Fibroblast of skin of abdomen (primary cell): ENCODE results near the gene NUBP1.
A peak's percentile ranks its signal among the peaks of the same experiment; 100 is the strongest.
"Not testable (repeated sequence)": the region's sequence is repeated elsewhere in the genome, so short reads cannot be mapped to it uniquely, and the experiment has no call there.

Source experiments
- DNase-seq: peaks from one replicate; pipeline ENCODE4 v3.0.0-alpha.2; 2013

Gene NUBP1

GRCh38 chr16:10751291-10751697 lies 7.7 kb downstream of the NUBP1 start:
- no peak for DNase-seq

- no peak for DNase-seq
Measured at GRCh38 chr16:10752843-10753523, 9.3 kb downstream of the NUBP1 start.

GRCh38 chr16:10753670-10754069 lies 10.0 kb downstream of the NUBP1 start:
- DNase-seq: no peak

- peak; percentile 58 for DNase-seq
Measured at GRCh38 chr16:10754941-10755340, 11.3 kb downstream of the NUBP1 start.

GRCh38 chr16:10756574-10756973 lies 12.9 kb downstream of the NUBP1 start:
- peak; percentile 18 for DNase-seq

GRCh38 chr16:10760858-10761257 lies 17.2 kb downstream of the NUBP1 start:
- DNase-seq: no peak

GRCh38 chr16:10761373-10761772 lies 17.7 kb downstream of the NUBP1 start:
- no peak for DNase-seq

GRCh38 chr16:10762336-10763016 lies 18.8 kb downstream of the NUBP1 start:
- DNase-seq: no peak

- no peak for DNase-seq
Measured at GRCh38 chr16:10763456-10763855, 19.8 kb downstream of the NUBP1 start.

- no peak for DNase-seq
Measured at GRCh38 chr16:10765772-10766171, 22.1 kb downstream of the NUBP1 start.

GRCh38 chr16:10767127-10767526 lies 23.5 kb downstream of the NUBP1 start:
- no peak for DNase-seq

GRCh38 chr16:10769381-10769780 lies 25.7 kb downstream of the NUBP1 start:
- DNase-seq: no peak

GRCh38 chr16:10770907-10771306 lies 27.3 kb downstream of the NUBP1 start:
- no peak for DNase-seq

GRCh38 chr16:10776280-10776679 lies 32.6 kb downstream of the NUBP1 start:
- DNase-seq: no peak

- not testable (repeated sequence) for DNase-seq
Measured at GRCh38 chr16:10776923-10777322, 33.3 kb downstream of the NUBP1 start.

GRCh38 chr16:10777356-10777755 lies 33.7 kb downstream of the NUBP1 start:
- no peak for DNase-seq

- DNase-seq: not testable (repeated sequence)
Measured at GRCh38 chr16:10779908-10780307, 36.3 kb downstream of the NUBP1 start.

GRCh38 chr16:10780628-10781027 lies 37.0 kb downstream of the NUBP1 start:
- no peak for DNase-seq

- DNase-seq: no peak
Measured at GRCh38 chr16:10782628-10783027, 39.0 kb downstream of the NUBP1 start.

GRCh38 chr16:10787304-10787703 lies 43.7 kb downstream of the NUBP1 start:
- DNase-seq: no peak

GRCh38 chr16:10788630-10789029 lies 45.0 kb downstream of the NUBP1 start:
- not testable (repeated sequence) for DNase-seq

GRCh38 chr16:10791048-10791447 lies 47.4 kb downstream of the NUBP1 start:
- DNase-seq: no peak

GRCh38 chr16:10799736-10800135 lies 56.1 kb downstream of the NUBP1 start:
- DNase-seq: no peak

GRCh38 chr16:10805334-10805733 lies 61.7 kb downstream of the NUBP1 start:
- DNase-seq: no peak
